ENCODE data around the gene COMMD10.

Gene COMMD10

GRCh38 chr5:116296335-116297072 lies 211.7 kb downstream of the COMMD10 start:
- no peak for DNase-seq (ENCODE audit: low read depth)

GRCh38 chr5:116297296-116297814 lies 212.5 kb downstream of the COMMD10 start:
- DNase-seq (ENCODE audit: low read depth) = no peak

GRCh38 chr5:116299746-116300640 lies 215.2 kb downstream of the COMMD10 start:
- no peak for DNase-seq (ENCODE audit: low read depth)

GRCh38 chr5:116301110-116301509 lies 216.3 kb downstream of the COMMD10 start:
- DNase-seq (ENCODE audit: low read depth) = no peak

- DNase-seq (ENCODE audit: low read depth) = no peak
These were observed 218.5 kb downstream of the COMMD10 start for GRCh38 chr5:116303340-116303739.

- no peak for DNase-seq (ENCODE audit: low read depth)
These were observed 219.0 kb downstream of the COMMD10 start for GRCh38 chr5:116303810-116304209.

- DNase-seq (ENCODE audit: low read depth) = no peak
These were observed 221.1 kb downstream of the COMMD10 start for GRCh38 chr5:116305899-116306298.

- no peak for DNase-seq (ENCODE audit: low read depth)
These were observed 222.0 kb downstream of the COMMD10 start for GRCh38 chr5:116306846-116307245.

GRCh38 chr5:116308391-116308790 lies 223.6 kb downstream of the COMMD10 start:
- DNase-seq (ENCODE audit: low read depth) = no peak

- no peak for DNase-seq (ENCODE audit: low read depth)
These were observed 228.5 kb downstream of the COMMD10 start for GRCh38 chr5:116313366-116313765.

GRCh38 chr5:116315531-116315930 lies 230.7 kb downstream of the COMMD10 start:
- no peak for DNase-seq (ENCODE audit: low read depth)

- DNase-seq (ENCODE audit: low read depth) = no peak
These were observed 233.4 kb downstream of the COMMD10 start for GRCh38 chr5:116318091-116318854.

- no peak for DNase-seq (ENCODE audit: low read depth)
These were observed 235.7 kb downstream of the COMMD10 start for GRCh38 chr5:116320486-116320885.

- no peak for DNase-seq (ENCODE audit: low read depth)
These were observed 244.7 kb downstream of the COMMD10 start for GRCh38 chr5:116329503-116329902.

- no peak for DNase-seq (ENCODE audit: low read depth)
These were observed 256.0 kb downstream of the COMMD10 start for GRCh38 chr5:116340799-116341198.

Data from activated T-helper 9 cell treated with anti-CD3 and anti-CD28 coated beads, Interleukin-2, amount 50 U/mL, for 16 hours (primary cell).